ENCODE measurements around the gene GPN2.

The GPN2 gene

DNA sequence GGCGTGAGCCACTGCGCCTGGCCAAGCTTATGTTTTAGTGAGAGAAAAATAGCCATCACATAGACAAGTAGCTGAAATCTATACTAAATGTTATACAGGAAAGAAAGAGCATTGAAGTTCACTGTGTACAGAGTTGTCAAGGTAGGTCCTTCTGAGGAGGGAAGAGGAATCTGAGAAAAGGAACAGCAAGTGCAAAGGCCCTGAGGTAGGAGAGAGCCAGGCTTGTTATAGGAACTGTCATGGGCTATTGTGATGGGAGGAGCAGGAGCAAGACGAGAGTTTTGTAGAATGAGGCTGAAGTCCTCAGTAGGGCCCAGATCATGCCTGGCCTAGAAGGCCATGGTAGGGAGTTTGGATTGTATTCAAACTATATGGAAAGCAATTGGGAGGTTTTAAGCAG, 59.0 kb downstream of the GPN2 start:
- DNase-seq: no peak

DNA sequence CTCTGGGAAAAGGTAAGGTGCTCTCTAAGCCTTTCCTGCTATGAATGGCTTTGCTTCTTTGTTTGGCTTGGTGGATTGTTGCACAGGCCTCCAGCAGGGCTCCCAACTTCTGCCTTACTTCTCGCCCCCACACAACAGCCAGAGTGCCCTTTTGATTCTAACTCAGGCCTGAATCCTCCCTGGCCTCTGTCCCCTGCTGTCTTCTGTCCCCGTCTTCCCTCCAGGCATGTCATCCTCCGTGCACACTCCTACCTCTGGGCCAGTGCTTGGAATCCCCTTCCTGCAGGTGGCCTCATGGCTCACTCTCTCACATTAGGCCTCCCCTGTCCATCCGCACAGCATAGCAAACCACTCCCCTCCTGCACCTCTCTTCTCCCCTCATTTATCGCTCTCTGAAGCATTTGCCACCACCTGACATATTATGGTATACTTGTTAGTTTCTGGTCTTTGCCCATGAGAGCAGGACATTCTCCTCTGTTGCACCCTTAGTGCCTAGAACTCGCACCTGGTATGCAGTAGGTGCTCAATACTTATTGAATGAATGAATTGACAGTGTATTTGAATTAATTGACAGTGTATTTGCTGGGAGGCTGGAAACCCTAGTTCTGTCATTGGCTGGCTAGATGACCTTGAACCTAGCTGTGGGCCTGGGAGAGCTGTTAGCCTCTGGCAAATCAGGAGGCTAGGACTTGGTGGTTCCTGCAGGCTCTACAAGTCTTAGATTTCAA, 60.7 kb downstream of the GPN2 start:
- no peak for DNase-seq

DNA sequence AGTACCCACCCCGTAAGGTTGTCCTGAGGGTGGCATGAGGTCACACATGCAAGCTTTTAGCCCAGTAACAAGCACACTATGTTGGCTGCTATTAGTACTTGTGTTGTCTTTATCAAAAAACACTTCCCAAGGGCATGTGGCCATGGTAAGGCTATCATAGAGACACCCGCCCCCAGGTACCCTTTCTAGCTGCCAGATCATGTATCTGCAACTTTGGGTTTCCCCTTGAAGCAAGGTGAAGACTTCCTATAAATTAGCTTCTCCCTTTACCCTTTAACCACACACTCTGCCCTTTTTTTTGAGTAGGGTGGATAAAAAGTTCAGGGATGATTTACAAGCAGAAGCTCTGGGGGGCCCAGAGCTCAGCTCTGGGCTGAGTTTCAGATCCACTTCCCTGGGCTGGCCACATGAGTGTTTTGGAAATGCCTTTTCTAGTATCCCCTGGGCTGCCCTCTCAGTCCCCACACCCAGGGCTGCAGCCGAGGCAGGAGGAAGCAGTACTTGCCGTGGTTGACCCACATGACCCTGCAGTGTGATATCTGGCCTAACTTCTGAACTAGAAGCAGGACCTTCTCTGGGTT, 61.6 kb downstream of the GPN2 start:
- no peak for DNase-seq

DNA sequence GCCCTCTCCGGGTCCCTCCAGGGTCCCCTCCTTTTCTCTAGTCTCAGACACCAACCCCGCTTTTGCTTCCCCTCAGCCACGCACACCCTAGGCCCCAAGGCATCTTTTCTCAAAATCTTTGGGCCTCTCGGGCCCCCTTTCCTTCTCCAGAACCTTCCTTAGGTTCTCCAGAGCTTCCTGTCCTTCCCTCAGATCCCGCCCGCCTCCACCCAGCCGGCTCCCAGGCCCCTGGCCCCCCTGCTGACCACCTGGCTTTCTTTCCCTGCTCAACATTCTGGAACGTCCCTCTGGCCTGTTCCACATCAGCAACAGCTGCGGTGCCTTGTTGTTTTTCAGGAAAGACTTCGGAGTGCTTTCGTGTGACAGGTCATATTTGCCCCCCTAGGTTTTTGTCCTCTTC, 62.4 kb downstream of the GPN2 start:
- DNase-seq: no peak

DNA sequence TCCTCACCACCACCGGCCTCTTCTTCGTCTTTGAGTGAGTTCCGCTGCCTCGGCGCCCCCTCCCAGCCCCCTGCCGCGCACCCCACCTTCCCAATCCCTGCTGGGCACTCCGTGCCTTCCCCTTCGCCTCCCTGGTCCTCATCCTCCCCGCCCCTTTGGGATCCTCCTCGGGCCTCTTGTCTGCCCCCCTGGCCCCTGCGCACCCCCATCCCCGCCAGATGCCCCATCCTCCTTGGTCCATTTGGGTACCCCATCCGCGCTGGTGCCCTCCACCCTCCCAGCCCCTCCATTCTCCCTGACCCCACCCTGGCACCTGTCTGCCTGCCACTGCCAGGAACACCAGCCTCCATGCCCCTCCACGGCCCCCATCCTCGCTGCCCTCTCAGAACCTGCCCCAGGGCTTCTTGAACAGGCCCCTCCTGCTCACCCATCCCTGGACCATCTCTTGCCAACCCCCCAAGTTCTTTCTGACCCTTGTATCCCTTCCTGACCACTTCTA, 62.9 kb downstream of the GPN2 start:
- no peak for DNase-seq

DNA sequence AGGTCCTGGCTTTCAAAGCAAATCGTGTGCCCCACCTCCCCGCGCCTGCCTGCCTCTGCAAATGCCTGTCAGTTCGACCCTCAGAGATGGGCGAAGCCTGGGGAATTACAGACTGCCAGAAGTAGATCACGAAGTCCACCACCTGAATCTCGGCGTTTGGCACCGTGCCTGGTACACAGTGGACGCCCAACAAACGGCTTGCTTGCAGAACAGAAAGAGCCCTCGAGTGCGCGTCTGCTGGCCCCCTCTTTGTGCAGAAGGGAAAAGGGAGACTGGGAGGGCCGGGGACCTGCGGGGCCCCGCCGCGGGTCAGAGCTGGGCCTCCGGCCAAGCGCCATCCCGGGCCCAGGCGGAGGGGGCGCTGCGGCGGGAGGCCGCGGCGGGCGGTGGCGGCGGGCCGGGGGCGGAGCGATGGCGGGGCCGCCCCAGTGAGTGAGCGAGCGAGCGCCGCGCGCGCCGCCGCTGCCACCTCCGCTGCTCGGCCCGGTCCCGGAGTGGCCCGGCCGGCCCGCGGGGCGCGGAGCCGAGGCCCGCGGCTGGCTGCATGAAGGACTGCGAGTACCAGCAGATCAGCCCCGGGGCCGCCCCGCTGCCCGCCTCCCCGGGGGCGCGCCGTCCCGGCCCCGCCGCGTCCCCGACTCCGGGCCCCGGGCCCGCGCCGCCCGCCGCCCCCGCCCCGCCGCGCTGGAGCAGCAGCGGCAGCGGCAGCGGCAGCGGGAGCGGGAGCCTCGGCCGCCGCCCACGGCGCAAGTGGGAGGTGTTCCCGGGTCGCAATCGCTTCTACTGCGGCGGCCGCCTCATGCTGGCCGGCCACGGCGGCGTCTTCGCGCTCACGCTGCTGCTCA, 63.6 kb downstream of the GPN2 start, which contains the start of gene ZDHHC18:
Gene ZDHHC18 (plus strand): TSS at position 428 of the 845 bp plus-strand sequence. CDS start 117 bp downstream, at position 545.
- peak; percentile 47 for DNase-seq
